K562 (cell line): ENCODE results near the gene TCP11.

Experiments used
- EP300 ChIP-seq: IDR thresholded peaks from 2 replicates; pipeline ENCODE4 v1.6.1; 2012; ENCODE audit warnings: low read length, improper control_type of control experiment
- JUNB ChIP-seq: fragments of 450-650 bp; formaldehyde crosslinking; conservative IDR thresholded peaks from 2 replicates; pipeline ENCODE4 v1.4.0; 2020; ENCODE audit warnings: mild to moderate bottlenecking
- KLF1 ChIP-seq: fragments of 450-650 bp; IDR thresholded peaks from 2 replicates; pipeline ENCODE4 v1.6.1; 2016; ENCODE audit warnings: missing genetic modification characterization, missing compliant biosample characterization
- MTA3 ChIP-seq: fragments of 450-650 bp; formaldehyde crosslinking; IDR thresholded peaks from 2 replicates; pipeline ENCODE4 v1.6.1; 2017; ENCODE audit warnings: mild to moderate bottlenecking, borderline replicate concordance
- POLR2G ChIP-seq: fragments of 200-400 bp; formaldehyde crosslinking; IDR thresholded peaks from 2 replicates; pipeline ENCODE4 v1.6.1; 2017; ENCODE audit warnings: low read depth, mild to moderate bottlenecking, antibody characterized with exemption, low read length, moderate library complexity
- ZNF324 ChIP-seq: fragments of 250-450 bp; sonication (Bioruptor Pico); IDR thresholded peaks from 2 replicates; pipeline ENCODE4 v1.4.0; 2020; ENCODE audit warnings: mild to moderate bottlenecking
- ZNF830 ChIP-seq: fragments of 250-450 bp; sonication (Bioruptor Pico); IDR thresholded peaks from 2 replicates; pipeline ENCODE4 v1.5.0; 2021; ENCODE audit warnings: mild to moderate bottlenecking

DNA sequence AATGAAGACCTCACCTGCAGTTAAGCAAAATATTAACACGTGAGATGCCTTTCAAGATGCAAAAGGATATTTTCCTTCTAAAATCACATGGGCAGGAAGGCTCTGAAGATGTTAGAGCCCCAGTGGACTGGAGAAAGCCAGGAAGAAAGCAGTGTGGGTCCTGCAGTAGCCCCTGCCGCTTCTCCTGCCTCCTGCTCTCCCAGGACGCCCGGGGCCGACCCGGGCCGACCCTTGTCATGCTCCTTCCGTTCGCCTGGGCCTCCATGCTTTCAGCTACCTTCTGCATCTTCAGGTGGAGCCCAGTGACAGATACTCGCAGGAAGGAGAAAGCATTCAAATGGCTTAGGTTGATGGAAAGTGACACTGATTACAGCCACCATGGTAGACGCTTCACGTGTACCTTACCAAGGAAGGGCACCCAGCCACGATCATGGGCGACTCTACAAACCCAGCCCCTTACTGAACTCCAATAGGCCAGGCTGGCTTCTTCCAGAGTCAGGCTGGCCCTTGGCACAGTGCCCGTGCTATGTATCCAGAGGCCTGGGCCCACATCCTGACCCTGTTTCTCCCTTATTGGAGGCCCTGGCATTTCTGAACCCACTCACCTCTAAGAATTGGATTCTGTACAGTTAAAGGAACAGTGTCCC is 69.0 kb downstream of the TCP11 start:
- TF ChIP-seq KLF1 (tag) (no peak), JUNB (CRISPR knock-in tag) (no peak), MTA3 (no peak), ZNF830 (CRISPR knock-in tag) (no peak), ZNF324 (CRISPR knock-in tag) (no peak), POLR2G (no peak), EP300 (no peak)
